Right atrium auricular region (tissue), 2 donors: ENCODE data around the gene PIGT. TPM values are rescaled to one million over a fixed set of nuclear protein-coding genes. Genes with fewer than 3 reads are reported as not detected.

ENCODE experiments used
- DNase-seq: peaks from one replicate; pipeline ENCODE4 v3.0.0-alpha.2; 2019; ENCODE audit warnings: low spot score
- H3K27ac ChIP-seq, 2 donors: fragments of 200-600 bp; sonication (generic); 1 replicate in 1 of 2; 2 replicates in 1 of 2; pipeline ENCODE4 v1.5.1; 2016 to 2019
- H3K27me3 ChIP-seq, 2 donors: fragments of 200-600 bp; sonication (generic); one replicate each; pipeline versions ENCODE4 v1.5.1 to v1.6.0; 2017 to 2019
- H3K36me3 ChIP-seq: fragments of 200-600 bp; sonication (generic); one replicate; pipeline ENCODE4 v1.5.1; 2016
- H3K4me1 ChIP-seq, 2 donors: fragments of 200-600 bp; sonication (generic); one replicate each; pipeline versions ENCODE4 v1.5.1 to v1.6.0; 2017 to 2019
- H3K4me3 ChIP-seq, 2 donors: fragments of 200-600 bp; sonication (generic); 1 replicate in 1 of 2; 2 replicates in 1 of 2; pipeline ENCODE4 v1.5.1; 2017 to 2019; ENCODE audit warnings: mild to moderate bottlenecking in 1 of 2, moderate library complexity in 1 of 2
- H3K9me3 ChIP-seq, 2 donors: fragments of 200-600 bp; sonication (generic); one replicate each; pipeline ENCODE4 v1.5.1; 2019
- CTCF ChIP-seq, 2 donors: fragments of 200-600 bp; sonication (generic); IDR thresholded peaks; one replicate each; pipeline ENCODE4 v1.5.1; 2019; ENCODE audit warnings: antibody characterized with exemption in 2 of 2
- total RNA-seq, 2 donors: library from RNA; depleted of rRNA; stranded (reverse); fragments of >200 nt; gene quantifications; one replicate each; pipeline ENCODE4 v1.1.0, GENCODE V29; 2016

The PIGT gene
- total RNA-seq, 2 donors from 2014 or later, result 140 to 168 TPM

GRCh38 chr20:45407783-45408645 is 7.9 kb upstream of the PIGT start, which contains the start of gene DBNDD2:
Gene DBNDD2, plus strand, starts transcription at chr20:45408289. Its CDS starts 179 bp downstream, at chr20:45408468.
- TF ChIP-seq CTCF (IDR thresholded peaks at IDR 0.05), result no peak
- H3K27ac ChIP-seq, result peak within 1 kb of the TSS; percentile 97 to 99
- H3K9me3 ChIP-seq, result no peaks in the 10 kb centered on the region
- no peaks in the 10 kb centered on the region for H3K27me3 ChIP-seq
- DNase-seq, result no peak
- H3K4me3 ChIP-seq, result peak within 1 kb of the TSS; percentile 76 to 77
- H3K36me3 ChIP-seq, result peaks cover 44% of the 10 kb centered on the region
- H3K4me1 ChIP-seq, result peaks cover 0 to 49% of the 10 kb centered on the region in 2 donors

DNA sequence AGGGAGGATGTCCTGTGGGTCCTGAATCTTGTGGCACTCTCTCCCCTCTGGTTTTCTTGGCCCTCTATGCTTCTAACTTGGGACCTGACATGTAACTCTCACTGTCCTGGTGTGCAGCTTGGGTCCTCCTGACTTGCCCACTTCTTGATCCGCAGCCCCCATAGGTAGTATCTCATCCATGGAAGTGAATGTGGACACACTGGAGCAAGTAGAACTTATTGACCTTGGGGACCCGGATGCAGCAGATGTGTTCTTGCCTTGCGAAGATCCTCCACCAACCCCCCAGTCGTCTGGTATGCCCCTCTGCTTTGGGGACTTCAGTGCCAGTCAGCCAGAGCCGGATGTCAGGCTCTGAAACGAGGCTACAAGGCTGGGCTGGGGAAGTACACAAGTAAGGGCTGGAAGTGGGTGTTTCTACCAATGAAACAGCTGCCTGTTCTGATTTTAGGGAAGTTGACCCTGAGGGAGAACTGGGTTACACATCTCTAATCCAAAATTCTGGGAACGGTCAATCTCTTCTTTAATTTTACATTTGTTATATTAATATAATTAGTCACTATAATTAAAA is 7.2 kb upstream of the PIGT start:
- Histone ChIP-seq H3K4me3 (peak overlapping the region; percentile 76 to 77), H3K27ac (peak overlapping the region; percentile 97 to 99), H3K4me1 (peaks cover 0 to 49% of the 10 kb centered on the region in 2 donors), H3K27me3 (no peaks in the 10 kb centered on the region), H3K36me3 (peaks cover 44% of the 10 kb centered on the region), H3K9me3 (no peaks in the 10 kb centered on the region)
- TF ChIP-seq CTCF (IDR thresholded peaks at IDR 0.05), result no peak
- no peak for DNase-seq

DNA sequence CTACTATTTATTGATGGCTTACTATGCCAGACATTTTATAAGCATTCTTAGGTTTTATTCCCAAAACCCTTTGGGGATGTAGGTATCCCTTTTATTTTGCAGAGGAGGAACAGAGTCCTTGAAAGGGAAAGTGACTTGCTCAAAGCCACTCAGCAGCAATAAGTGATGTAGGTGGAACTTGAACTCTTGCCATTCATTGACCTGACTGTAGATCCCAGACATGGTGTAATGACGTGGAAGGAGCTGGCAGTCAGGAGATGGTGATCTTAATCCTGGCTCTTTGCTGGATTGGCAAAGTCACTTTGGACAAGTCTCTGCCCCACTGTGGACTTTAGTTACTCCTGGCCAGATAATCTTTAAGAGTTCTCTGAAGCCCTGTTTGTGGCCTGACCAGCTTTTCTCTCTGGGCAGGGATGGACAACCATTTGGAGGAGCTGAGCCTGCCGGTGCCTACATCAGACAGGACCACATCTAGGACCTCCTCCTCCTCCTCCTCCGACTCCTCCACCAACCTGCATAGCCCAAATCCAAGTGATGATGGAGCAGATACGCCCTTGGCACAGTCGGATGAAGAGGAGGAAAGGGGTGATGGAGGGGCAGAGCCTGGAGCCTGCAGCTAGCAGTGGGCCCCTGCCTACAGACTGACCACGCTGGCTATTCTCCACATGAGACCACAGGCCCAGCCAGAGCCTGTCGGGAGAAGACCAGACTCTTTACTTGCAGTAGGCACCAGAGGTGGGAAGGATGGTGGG is 6.2 kb upstream of the PIGT start:
- no peak for DNase-seq
- no peak overlapping the region for H3K4me3 ChIP-seq

GRCh38 chr20:45410887-45411286 is 5.1 kb upstream of the PIGT start:
- H3K36me3 ChIP-seq, result peaks cover 44% of the 10 kb centered on the region
- H3K4me1 ChIP-seq, result peaks cover 0 to 47% of the 10 kb centered on the region in 2 donors
- H3K27me3 ChIP-seq, result no peaks in the 10 kb centered on the region
- H3K4me3 ChIP-seq, result no peak overlapping the region
- DNase-seq, result no peak
- peak overlapping the region; percentile 97 to 99 for H3K27ac ChIP-seq
- H3K9me3 ChIP-seq, result no peaks in the 10 kb centered on the region
- TF ChIP-seq CTCF (IDR thresholded peaks at IDR 0.05), result no peak

More for the DNA sequence above, 6.2 kb upstream of the PIGT start:
- TF ChIP-seq CTCF (IDR thresholded peaks at IDR 0.05), result no peak
- H3K9me3 ChIP-seq, result no peaks in the 10 kb centered on the region
- H3K36me3 ChIP-seq, result peaks cover 44% of the 10 kb centered on the region
- no peaks in the 10 kb centered on the region for H3K27me3 ChIP-seq
- peaks cover 0 to 46% of the 10 kb centered on the region in 2 donors for H3K4me1 ChIP-seq
- peak overlapping the region; percentile 97 to 99 for H3K27ac ChIP-seq

GRCh38 chr20:45412653-45413052 is 3.3 kb upstream of the PIGT start:
- no peaks in the 10 kb centered on the region for H3K27me3 ChIP-seq
- no peak for DNase-seq
- H3K9me3 ChIP-seq, result no peaks in the 10 kb centered on the region
- no peak overlapping the region for H3K4me3 ChIP-seq
- H3K36me3 ChIP-seq, result peaks cover 44% of the 10 kb centered on the region
- TF ChIP-seq CTCF (IDR thresholded peaks at IDR 0.05), result no peak
- no peak overlapping the region for H3K27ac ChIP-seq
- H3K4me1 ChIP-seq, result peaks cover 0 to 57% of the 10 kb centered on the region in 2 donors
